ENCODE data around the gene GPBP1.

GRCh38 chr5:57191986-57192385, 18.1 kb downstream of the GPBP1 start:
- TF ChIP-seq CTCF (IDR thresholded peaks at IDR 0.05) (no peak), POLR2AphosphoS5 (IDR thresholded peaks at IDR 0.05; ENCODE audit: low read depth, low read length) (no peak), REST (IDR thresholded peaks at IDR 0.05; ENCODE audit: insufficient read depth in 1 of 2, low read depth in 2 of 2, low read length in 1 of 2) (no peak)
